ENCODE results near the gene RGS19.

The RGS19 gene

DNA sequence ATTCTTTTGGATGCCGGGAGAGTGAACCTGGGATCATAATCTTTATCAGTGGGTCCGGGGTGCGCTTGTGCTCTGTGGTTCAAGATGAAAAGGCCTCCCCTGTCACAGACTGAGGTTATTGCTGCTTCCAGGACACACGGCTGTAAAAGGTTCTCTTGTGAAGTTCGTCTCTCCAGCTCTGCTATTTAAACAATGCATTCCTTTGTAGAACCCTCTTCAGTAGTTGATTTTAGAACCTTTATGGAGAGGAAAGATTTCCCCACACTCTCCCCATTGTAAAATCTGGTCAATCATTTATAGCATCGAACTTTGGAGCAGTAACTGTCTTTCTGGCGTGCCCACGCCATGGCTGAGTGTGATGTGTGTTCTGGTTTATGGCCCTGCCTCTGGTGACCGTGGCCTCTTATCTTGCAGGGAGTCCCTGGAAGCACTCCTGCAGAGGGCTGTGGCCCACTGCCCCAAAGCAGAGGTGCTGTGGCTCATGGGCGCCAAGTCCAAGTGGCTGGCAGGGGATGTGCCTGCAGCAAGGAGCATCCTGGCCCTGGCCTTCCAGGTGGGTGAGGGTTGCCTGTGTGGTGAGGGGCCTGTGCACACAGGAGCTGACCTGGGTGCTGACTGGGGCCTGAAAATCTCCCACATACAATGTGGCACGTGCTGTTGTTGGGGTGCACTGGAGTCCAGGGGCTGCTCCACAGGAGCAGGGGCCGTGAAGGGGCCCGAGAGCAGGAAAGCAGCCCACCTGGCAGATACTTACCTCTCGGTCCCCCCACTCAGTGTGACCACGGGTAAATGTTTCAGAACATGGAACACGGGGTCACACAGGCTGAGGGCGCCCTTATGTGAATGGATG lies 55.0 kb downstream of the RGS19 start:
- Mint-ChIP-seq H3K4me1 (no peaks in the 10 kb centered on the region), H3K4me3 (no peak overlapping the region), H3K27me3 (ENCODE audit: low read depth, poor library complexity) (peaks cover 7% of the 10 kb centered on the region), H3K27ac (no peak overlapping the region), H3K36me3 (ENCODE audit: low read depth) (peaks cover 62% of the 10 kb centered on the region), H3K9me3 (no peaks in the 10 kb centered on the region)
- TF ChIP-seq, protein P1, sequence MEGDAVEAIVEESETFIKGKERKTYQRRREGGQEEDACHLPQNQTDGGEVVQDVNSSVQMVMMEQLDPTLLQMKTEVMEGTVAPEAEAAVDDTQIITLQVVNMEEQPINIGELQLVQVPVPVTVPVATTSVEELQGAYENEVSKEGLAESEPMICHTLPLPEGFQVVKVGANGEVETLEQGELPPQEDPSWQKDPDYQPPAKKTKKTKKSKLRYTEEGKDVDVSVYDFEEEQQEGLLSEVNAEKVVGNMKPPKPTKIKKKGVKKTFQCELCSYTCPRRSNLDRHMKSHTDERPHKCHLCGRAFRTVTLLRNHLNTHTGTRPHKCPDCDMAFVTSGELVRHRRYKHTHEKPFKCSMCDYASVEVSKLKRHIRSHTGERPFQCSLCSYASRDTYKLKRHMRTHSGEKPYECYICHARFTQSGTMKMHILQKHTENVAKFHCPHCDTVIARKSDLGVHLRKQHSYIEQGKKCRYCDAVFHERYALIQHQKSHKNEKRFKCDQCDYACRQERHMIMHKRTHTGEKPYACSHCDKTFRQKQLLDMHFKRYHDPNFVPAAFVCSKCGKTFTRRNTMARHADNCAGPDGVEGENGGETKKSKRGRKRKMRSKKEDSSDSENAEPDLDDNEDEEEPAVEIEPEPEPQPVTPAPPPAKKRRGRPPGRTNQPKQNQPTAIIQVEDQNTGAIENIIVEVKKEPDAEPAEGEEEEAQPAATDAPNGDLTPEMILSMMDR (IDR thresholded peaks at IDR 0.05) = no peak
- no peak for DNase-seq

DNA sequence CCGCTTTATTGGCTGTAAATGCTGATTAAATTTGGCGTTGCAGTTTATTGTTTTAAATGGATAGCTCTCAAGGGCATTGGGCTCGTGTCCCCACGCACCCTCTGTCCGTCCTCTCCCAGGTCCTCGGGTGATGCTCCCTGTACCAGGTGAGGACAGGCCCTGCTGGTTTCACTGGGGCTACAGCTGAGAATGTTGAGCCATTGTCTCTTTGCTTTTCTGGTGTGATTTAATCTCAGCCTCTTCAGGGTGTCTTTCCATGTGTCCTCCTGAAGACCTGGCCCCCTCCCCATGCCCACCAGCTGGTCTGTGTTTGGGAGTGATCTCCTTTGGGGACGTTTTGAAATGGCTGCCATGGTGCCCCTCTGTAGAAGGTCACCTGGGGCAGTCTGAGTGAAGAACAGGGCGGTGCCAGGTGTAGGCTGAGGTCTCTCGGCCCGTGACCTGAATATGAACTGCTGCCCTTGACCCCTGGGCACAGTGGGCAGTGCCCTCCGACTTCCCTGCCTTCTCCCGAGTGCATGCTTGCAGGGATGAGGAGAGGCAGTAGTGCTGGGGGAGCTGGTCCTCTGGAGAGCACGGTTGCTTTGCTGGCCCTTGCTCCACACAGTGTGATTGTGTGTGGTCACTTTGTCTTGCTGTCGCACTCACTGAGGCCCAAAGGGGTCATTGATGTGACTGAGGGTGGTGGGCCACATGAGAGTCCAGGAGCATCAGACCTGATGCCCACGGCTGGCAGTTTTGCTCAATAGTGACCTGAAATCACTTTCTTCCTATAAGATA lies 55.8 kb downstream of the RGS19 start:
- peaks cover 63% of the 10 kb centered on the region for H3K36me3 Mint-ChIP-seq (ENCODE audit: low read depth)
- peaks cover 7% of the 10 kb centered on the region for H3K27me3 Mint-ChIP-seq (ENCODE audit: low read depth, poor library complexity)
- TF ChIP-seq, protein P1 (IDR thresholded peaks at IDR 0.05) = no peak
- H3K27ac Mint-ChIP-seq = no peak overlapping the region
- H3K4me1 Mint-ChIP-seq = no peaks in the 10 kb centered on the region
- H3K9me3 Mint-ChIP-seq = no peaks in the 10 kb centered on the region
- H3K4me3 Mint-ChIP-seq = no peak overlapping the region
- no peak for DNase-seq

All from nephron progenitor cell (in vitro differentiated cells).